ENCODE measurements around the gene PASD1. TPM values are rescaled to one million over a fixed set of nuclear protein-coding genes. Genes with fewer than 3 reads are reported as not detected.

PASD1 gene
- total RNA-seq, 1 experiment from 2014 or later = not detected

- no peak for DNase-seq
- no peak overlapping the region for H3K27ac ChIP-seq
- H3K79me2 ChIP-seq (ENCODE audit: low read depth) = peaks cover 13% of the 10 kb centered on the region; the same call in 1 of the 2 replicates
- H3K9me2 ChIP-seq (ENCODE audit: insufficient read depth) = no peaks in the 10 kb centered on the region
- no TSS peak for BruUV-seq (replicated peaks)
- no peaks in the 10 kb centered on the region; the same call in 1 of the 2 replicates for H3K9me3 ChIP-seq (ENCODE audit: insufficient read depth, low read depth)
- H3K27me3 ChIP-seq (ENCODE audit: insufficient read depth, low read depth) = peaks cover 19% of the 10 kb centered on the region; the same call in 1 of the 2 replicates
- ChIA-PET CTCF (no interaction called here), POLR2A (ENCODE audit: unreplicated experiment) (no interaction called here)
- no peaks in the 10 kb centered on the region for H3K36me3 ChIP-seq (ENCODE audit: low read depth)
- no peaks in the 10 kb centered on the region for H3K4me1 ChIP-seq (replicated peaks; ENCODE audit: insufficient read depth)
- H3K4me2 ChIP-seq = no peak overlapping the region
- 0 out of 2 replicates have a peak, but pooled peaks cover 4% of the 10 kb centered on the region for H4K20me1 ChIP-seq (ENCODE audit: insufficient read depth)
- intact Hi-C loops (cut with micrococcal nuclease; ENCODE audit: unreplicated experiment) = no loop called here
- no peaks in the 10 kb centered on the region for H3F3A ChIP-seq (ENCODE audit: insufficient read depth, low read depth)
- no peak overlapping the region for H2AFZ ChIP-seq
- H3K4me3 ChIP-seq = no peak overlapping the region
- TF ChIP-seq EZH2 (IDR thresholded peaks at IDR 0.05; ENCODE audit: low read depth) = no peak
- no peak for TF ChIP-seq CTCF (conservative IDR thresholded peaks at IDR 0.05)
These were observed 32.8 kb downstream of the PASD1 start for GRCh38 chrX:151596282-151596681.

GRCh38 chrX:151604931-151605330 is 41.5 kb downstream of the PASD1 start:
- intact Hi-C loops (cut with micrococcal nuclease; ENCODE audit: unreplicated experiment) = no loop called here
- CTCF ChIA-PET = no interaction called here
- H3K4me2 ChIP-seq = no peak overlapping the region
- no peaks in the 10 kb centered on the region for H3K36me3 ChIP-seq (ENCODE audit: low read depth)
- no peaks in the 10 kb centered on the region for H3K9me2 ChIP-seq (ENCODE audit: insufficient read depth)
- no TSS peak for BruUV-seq (replicated peaks)
- H3K4me1 ChIP-seq (replicated peaks; ENCODE audit: insufficient read depth) = no peaks in the 10 kb centered on the region
- TF ChIP-seq CTCF (conservative IDR thresholded peaks at IDR 0.05) = no peak
- no peak for TF ChIP-seq EZH2 (IDR thresholded peaks at IDR 0.05; ENCODE audit: low read depth)
- peaks cover 34% of the 10 kb centered on the region for H3K27me3 ChIP-seq (ENCODE audit: insufficient read depth, low read depth)
- no peak for DNase-seq
- no peak overlapping the region for H3K27ac ChIP-seq
- H3K9me3 ChIP-seq (ENCODE audit: insufficient read depth, low read depth) = no peaks in the 10 kb centered on the region
- H4K20me1 ChIP-seq (ENCODE audit: insufficient read depth) = no peaks in the 10 kb centered on the region; the same call in 1 of the 2 replicates
- H3K79me2 ChIP-seq (ENCODE audit: low read depth) = no peaks in the 10 kb centered on the region
- POLR2A ChIA-PET (ENCODE audit: unreplicated experiment) = no interaction called here
- no peak overlapping the region for H2AFZ ChIP-seq
- no peaks in the 10 kb centered on the region for H3F3A ChIP-seq (ENCODE audit: insufficient read depth, low read depth)
- no peak overlapping the region for H3K4me3 ChIP-seq

- CTCF ChIA-PET = no interaction called here
- no peaks in the 10 kb centered on the region for H3F3A ChIP-seq (ENCODE audit: insufficient read depth, low read depth)
- no peak overlapping the region for H2AFZ ChIP-seq
- BruUV-seq (replicated peaks) = no TSS peak
- no peaks in the 10 kb centered on the region for H4K20me1 ChIP-seq (ENCODE audit: insufficient read depth)
- no peak for DNase-seq
- TF ChIP-seq EZH2 (IDR thresholded peaks at IDR 0.05; ENCODE audit: low read depth) (no peak), CTCF (conservative IDR thresholded peaks at IDR 0.05) (no peak)
- no peak overlapping the region for H3K4me2 ChIP-seq
- no peaks in the 10 kb centered on the region for H3K79me2 ChIP-seq (ENCODE audit: low read depth)
- H3K27me3 ChIP-seq (ENCODE audit: insufficient read depth, low read depth) = peaks cover 24% of the 10 kb centered on the region; the same call in 1 of the 2 replicates
- POLR2A ChIA-PET (ENCODE audit: unreplicated experiment) = no interaction called here
- H3K9me2 ChIP-seq (ENCODE audit: insufficient read depth) = no peaks in the 10 kb centered on the region
- H3K36me3 ChIP-seq (ENCODE audit: low read depth) = no peaks in the 10 kb centered on the region
- intact Hi-C loops (cut with micrococcal nuclease; ENCODE audit: unreplicated experiment) = no loop called here
- H3K4me1 ChIP-seq (replicated peaks; ENCODE audit: insufficient read depth) = no peaks in the 10 kb centered on the region
- H3K4me3 ChIP-seq = no peak overlapping the region
- H3K9me3 ChIP-seq (ENCODE audit: insufficient read depth, low read depth) = no peaks in the 10 kb centered on the region
- no peak overlapping the region for H3K27ac ChIP-seq
These were observed 45.7 kb downstream of the PASD1 start for GRCh38 chrX:151609222-151609621.

Measured in PC-9 (cell line).